Glomerular visceral epithelial cell (primary cell): Measurements from ENCODE around the gene ANK2.

Source experiments
- DNase-seq: peaks from one replicate; pipeline ENCODE4 v3.0.0-alpha.2; 2016; ENCODE audit errors: extremely low spot score

ANK2 gene

GRCh38 chr4:113397114-113397701 is 347.8 kb downstream of the ANK2 start:
- DNase-seq: peak; percentile 39

GRCh38 chr4:113398441-113399143 is 349.1 kb downstream of the ANK2 start:
- DNase-seq: no peak

GRCh38 chr4:113404167-113404571 is 354.7 kb downstream of the ANK2 start:
- no peak for DNase-seq

- no peak for DNase-seq
Measured at GRCh38 chr4:113404841-113405240, 355.4 kb downstream of the ANK2 start.

GRCh38 chr4:113405874-113406722 is 356.6 kb downstream of the ANK2 start:
- no peak for DNase-seq

GRCh38 chr4:113406723-113407016 is 357.2 kb downstream of the ANK2 start:
- no peak for DNase-seq

GRCh38 chr4:113407409-113407808 is 358.0 kb downstream of the ANK2 start:
- DNase-seq: no peak

- DNase-seq: no peak
Measured at GRCh38 chr4:113409181-113409580, 359.7 kb downstream of the ANK2 start.

- no peak for DNase-seq
Measured at GRCh38 chr4:113410686-113411085, 361.2 kb downstream of the ANK2 start.

- DNase-seq: peak; percentile 77
Measured at GRCh38 chr4:113411496-113411938, 362.1 kb downstream of the ANK2 start.

- DNase-seq: no peak
Measured at GRCh38 chr4:113419631-113420030, 370.2 kb downstream of the ANK2 start.

GRCh38 chr4:113420938-113421337 is 371.5 kb downstream of the ANK2 start:
- no peak for DNase-seq

- DNase-seq: no peak
Measured at GRCh38 chr4:113423631-113424030, 374.2 kb downstream of the ANK2 start.

GRCh38 chr4:113433116-113433515 is 383.7 kb downstream of the ANK2 start:
- DNase-seq: no peak
